LNCAP (cell line): ENCODE data around the gene MAX.

ENCODE experiments used
- CTCF ChIP-seq: fragments of 450-650 bp; IDR thresholded peaks from 2 replicates; pipeline ENCODE4 v1.5.1; 2017; ENCODE audit warnings: mild to moderate bottlenecking

The MAX gene

GRCh38 chr14:65025818-65026217, 76.5 kb downstream of the MAX start:
- no peak for TF ChIP-seq CTCF
